VCaP (cell line): ENCODE data around the gene SSR2.
A peak's percentile ranks its signal among the peaks of the same experiment; 100 is the strongest.
"Not testable (repeated sequence)": the region's sequence is repeated elsewhere in the genome, so short reads cannot be mapped to it uniquely, and the experiment has no call there.

ENCODE experiments used
- H3K27ac ChIP-seq: fragments of 450-650 bp; 2 replicates; pipeline ENCODE4 v1.5.1; 2017
- CTCF ChIP-seq: fragments of 450-650 bp; conservative IDR thresholded peaks from 2 replicates; pipeline ENCODE4 v1.5.1; 2017; ENCODE audit warnings: mild to moderate bottlenecking, moderate library complexity

Gene SSR2

GRCh38 chr1:156042828-156043227 is 22.1 kb upstream of the SSR2 start:
- no peak overlapping the region for H3K27ac ChIP-seq
- TF ChIP-seq CTCF = no peak

GRCh38 chr1:156034991-156035390 is 14.2 kb upstream of the SSR2 start:
- H3K27ac ChIP-seq = not testable (repeated sequence)

GRCh38 chr1:156033011-156033410 is 12.3 kb upstream of the SSR2 start:
- H3K27ac ChIP-seq = no peak overlapping the region
- no peak for TF ChIP-seq CTCF

GRCh38 chr1:156026588-156026987 is 5.8 kb upstream of the SSR2 start:
- no peak overlapping the region for H3K27ac ChIP-seq
- no peak for TF ChIP-seq CTCF

- peak; percentile 54 for TF ChIP-seq CTCF
- H3K27ac ChIP-seq = no peak overlapping the region
These were observed 5.1 kb upstream of the SSR2 start for GRCh38 chr1:156025876-156026275.

GRCh38 chr1:156024801-156025200 is 4.0 kb upstream of the SSR2 start:
- no peak overlapping the region for H3K27ac ChIP-seq
- no peak for TF ChIP-seq CTCF

GRCh38 chr1:156021954-156022353 is 1.2 kb upstream of the SSR2 start:
- no peak overlapping the region for H3K27ac ChIP-seq
- no peak for TF ChIP-seq CTCF

GRCh38 chr1:156021093-156021428 is 310 bp upstream of the SSR2 start:
- peak overlapping the region; percentile 73 for H3K27ac ChIP-seq

More at GRCh38 chr1:156021093-156021428, 310 bp upstream of the SSR2 start:
- TF ChIP-seq CTCF = no peak
